Stimulated activated CD8-positive, alpha-beta memory T cell treated with anti-CD3 and anti-CD28 coated beads, Interleukin-4, amount 100 ng/mL, for 1 hour (primary cell): ENCODE measurements around the gene SND1.

Source experiments
- DNase-seq, 2 donors: peaks; one replicate each; pipeline ENCODE4 v3.0.0-alpha.2; 2020; ENCODE audit warnings: low read depth in 2 of 2, low spot score in 1 of 2

The SND1 gene

DNA sequence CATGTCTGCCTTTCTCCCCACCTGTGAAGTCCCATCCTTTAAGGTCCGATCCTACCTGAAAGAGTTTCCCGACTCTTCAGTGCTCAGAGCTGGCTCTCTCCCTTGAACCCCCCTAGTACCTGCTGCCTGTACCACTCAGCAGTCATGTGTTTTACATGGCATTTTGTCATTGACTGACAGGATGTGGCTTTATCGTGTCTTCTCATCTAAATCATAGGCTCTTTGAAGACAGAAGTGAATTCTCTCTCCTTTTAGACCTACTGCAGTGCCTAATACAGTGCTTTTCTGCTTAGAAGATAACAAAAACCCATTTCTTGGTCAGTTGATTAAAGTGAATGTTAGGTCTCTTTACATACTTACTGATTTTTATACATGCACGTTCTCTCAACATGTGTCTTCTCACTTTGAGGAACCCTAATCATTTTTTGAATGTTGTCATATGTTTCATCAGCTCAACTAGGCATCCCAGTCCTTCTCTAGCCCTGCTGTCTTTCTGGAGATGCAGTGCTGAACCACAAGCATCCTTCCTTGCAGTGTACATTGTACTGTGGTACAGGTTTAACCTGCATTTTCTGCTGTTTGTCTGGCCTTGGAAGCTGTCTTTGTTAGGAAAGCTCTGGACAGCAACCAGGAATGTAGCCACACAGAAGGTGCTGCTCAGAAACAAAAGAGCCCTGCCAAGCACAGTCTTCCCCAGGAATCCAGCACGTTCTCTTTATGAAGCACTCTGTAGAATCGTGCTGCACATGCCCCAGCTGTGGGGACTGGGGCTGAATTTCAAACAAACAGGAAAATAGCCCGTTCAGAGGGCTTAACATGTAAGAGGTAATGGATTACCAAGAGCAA lies 407.4 kb downstream of the SND1 start:
- DNase-seq: no peak

GRCh38 chr7:128060018-128060417 lies 408.0 kb downstream of the SND1 start:
- no peak for DNase-seq

GRCh38 chr7:128063088-128063487 lies 411.1 kb downstream of the SND1 start:
- no peak for DNase-seq

DNA sequence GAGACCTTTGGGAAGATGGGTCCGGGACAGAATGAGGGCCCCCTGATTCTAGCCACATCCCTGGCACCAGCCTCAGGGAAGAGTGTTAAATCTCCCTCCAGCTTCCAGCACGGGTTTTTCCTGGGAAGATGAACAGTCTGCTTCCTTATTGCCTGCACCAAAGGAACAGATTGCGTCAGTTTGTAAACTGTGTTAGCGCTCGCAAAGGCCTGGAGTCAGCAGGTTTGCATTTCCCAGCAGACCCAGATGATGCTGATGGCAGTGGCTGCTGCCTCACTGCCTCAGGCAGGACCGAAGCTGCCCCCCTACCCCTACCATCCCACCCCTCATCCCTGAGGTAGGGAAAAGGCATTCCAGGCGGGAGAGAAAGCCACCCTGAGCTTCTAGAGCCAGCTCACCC lies 413.9 kb downstream of the SND1 start:
- no peak for DNase-seq

DNA sequence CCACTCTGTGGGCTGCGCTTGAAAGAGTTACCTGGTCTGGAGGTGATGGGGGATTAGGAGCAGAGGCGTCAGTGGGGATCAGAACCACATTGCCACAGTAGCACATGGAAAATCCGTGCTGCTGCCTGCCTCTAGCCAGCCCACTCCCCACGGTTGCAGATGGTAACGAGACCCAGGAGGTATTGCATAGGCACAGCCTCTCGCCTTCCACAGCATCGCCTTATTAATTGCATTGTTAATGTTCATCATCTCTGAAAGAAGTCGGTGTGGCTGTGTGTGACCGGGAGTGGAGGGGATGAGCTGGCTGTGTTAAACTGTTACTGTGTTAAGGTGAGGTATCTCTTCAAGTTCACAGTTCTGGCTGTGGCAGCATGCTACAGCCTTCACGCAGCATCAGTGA lies 414.4 kb downstream of the SND1 start:
- DNase-seq: no peak

DNA sequence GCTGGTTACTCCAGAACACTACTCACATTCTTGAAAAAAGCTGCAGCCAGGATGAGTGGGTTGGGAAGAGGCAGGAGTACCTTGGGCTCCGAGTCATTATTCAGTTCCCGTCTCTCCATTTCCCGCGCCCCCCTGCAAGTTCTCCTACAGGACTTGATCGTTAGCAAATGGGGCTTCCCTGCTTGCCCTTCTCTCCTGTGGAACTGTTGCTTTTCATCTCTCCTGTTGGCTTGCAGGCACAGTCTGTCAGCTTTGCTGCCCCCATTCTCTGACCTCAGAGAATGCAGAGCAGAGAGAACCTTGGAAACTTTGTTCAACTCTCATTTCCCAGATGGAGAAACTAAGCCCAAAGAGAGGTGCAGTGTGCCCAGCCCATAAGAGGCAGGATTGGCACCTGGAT lies 414.9 kb downstream of the SND1 start:
- DNase-seq: no peak

- no peak for DNase-seq
These were observed 416.0 kb downstream of the SND1 start for GRCh38 chr7:128067983-128068382.

DNA sequence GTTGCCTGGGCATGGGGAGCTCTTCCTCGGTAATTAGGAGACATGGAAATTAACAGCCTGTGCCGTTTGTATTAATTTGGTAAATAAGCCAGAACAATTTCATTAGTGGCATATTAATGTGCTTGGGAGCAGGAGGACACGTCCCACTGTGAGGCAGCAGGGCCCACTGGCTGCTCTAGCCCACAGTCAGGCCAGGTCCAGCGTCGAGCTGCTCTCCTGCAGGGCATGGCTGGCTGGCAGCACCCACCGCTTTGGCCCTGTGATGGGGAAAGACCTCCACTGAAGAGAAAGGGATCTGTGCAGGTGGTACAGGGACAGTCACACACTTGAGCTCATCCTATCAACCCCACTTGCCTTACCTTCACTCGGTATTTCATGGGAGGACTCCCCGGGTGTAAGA lies 416.8 kb downstream of the SND1 start:
- DNase-seq: no peak

- DNase-seq: no peak
These were observed 417.7 kb downstream of the SND1 start for GRCh38 chr7:128069373-128070364.

DNA sequence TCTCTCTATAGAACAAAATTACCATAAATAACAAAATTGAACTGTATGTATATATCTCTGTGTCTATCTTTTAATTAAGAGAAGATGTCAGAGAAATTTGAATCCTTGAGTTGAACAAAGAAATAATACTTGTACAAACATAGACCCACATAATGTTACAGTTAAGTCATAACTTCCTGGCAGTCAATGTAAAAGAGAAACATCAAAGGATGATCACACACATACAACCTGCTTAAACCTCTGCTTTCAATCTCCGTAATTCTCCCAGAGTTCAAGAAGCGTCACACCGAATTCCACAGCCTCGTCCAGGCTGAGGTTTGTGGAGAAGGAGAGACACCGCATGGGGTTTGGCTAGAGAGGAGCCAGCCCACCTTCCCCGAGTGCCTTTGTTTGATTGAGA lies 419.4 kb downstream of the SND1 start:
- no peak for DNase-seq

DNA sequence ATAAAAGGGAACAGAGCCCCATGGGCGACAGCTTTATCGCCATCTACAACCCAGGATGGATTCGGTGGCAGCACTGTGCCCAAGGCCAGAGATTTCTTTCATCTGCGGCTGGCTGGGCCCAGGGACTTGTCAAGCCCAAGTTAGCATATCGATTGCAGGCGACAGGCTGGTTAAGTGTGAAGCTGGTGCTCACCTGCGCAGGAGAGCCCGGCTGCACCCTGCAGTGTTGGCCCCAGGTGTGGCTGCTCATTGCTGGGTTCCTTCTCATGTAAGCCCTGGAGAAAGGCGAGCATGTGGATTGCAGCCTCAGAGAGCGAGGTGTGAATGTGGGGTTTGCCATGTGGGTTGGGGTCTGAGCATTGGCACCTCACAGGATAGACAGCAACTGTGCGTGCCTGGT lies 419.8 kb downstream of the SND1 start:
- DNase-seq: no peak

DNA sequence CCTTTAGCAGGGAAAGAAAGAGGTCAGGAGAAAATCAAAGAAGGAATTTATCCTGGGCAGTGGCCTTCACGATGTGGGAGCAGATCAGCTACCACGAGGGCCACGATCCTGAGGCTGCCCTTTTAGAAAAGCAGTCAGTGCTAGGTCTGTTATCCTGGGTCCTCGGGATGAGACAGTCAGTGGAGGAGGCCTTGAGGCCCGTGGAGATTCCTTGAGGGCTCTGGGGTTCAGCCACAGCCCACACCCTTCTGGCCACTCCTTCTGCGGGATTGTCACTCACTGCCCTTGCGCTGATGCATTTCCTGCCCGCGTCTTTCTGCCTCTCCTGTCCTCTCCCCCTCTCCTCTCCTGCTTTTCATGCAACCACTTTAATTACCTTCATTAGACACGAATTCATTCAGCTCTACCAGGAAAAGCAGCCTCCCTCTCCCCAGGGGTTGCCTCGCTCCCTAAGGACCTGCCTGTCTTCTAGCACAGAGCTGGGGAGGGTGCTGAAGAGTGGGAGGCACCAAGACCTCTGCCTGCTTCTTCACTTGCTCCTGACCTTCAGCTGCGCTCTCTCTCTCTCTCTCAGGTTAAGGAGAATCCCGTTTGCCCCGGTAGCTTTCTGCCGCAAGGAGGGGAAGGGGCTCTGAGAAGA lies 421.8 kb downstream of the SND1 start:
- no peak for DNase-seq

- no peak for DNase-seq
These were observed 422.3 kb downstream of the SND1 start for GRCh38 chr7:128074336-128074735.

DNA sequence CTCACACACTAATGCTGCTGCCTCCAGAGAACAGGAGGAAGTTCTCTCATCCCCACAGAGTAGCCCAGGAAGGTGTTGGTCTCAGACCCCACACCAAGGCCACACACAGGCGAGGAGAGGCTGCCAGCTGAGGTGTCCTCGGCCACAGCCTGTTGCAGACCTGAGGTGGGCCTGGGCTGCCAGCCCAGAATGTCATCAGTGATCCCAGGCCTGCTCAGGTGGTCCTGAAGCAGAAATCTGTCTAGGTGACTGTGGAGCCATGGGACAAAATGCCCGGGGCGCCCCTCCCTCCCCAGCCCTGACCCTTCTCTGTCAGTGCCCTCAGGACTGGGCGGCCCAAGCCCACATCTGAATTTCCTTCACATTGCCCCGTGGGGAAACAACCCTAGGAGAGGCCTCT lies 422.7 kb downstream of the SND1 start:
- DNase-seq: no peak

DNA sequence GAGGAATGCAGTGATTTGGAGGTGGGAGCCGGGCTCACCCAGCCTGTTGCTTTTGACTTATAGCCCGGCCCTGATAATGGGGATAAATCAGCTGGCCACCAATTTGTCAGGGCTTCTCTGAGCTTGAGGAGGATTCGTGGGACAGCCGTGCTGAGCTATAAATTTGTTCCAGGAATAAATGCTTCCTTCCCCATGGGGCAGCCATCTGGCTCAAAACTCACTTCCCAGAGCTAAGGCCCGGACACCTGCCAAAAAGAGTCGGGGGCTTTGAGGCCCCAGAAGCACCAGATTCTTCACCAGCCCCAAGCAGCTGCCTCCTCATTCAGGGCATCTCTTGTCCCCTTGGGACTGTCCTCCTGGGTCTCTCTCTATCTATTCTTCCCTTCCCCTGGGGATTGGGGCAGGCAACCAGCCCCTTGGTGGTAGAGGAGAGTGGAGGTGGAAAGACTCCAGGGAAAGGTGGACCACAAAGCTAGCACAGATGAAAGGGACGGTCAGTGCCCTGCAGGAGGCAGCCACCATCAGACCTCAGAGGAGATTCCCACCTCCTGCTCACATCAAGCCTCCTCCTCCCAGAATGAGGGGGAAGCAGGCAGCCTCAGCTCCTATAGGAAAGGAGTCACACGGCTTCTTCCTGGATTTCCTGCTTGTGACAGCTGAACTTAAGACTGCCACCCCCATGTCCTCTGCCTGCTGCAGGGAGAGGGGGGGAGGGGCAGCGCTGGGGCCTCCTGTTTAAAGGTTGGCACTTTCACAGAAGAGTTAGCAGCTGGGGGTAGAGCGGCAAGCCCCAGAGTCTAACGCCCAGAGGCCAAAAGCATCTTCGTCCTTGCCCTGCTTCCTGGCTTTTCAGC lies 423.5 kb downstream of the SND1 start:
- no peak for DNase-seq

DNA sequence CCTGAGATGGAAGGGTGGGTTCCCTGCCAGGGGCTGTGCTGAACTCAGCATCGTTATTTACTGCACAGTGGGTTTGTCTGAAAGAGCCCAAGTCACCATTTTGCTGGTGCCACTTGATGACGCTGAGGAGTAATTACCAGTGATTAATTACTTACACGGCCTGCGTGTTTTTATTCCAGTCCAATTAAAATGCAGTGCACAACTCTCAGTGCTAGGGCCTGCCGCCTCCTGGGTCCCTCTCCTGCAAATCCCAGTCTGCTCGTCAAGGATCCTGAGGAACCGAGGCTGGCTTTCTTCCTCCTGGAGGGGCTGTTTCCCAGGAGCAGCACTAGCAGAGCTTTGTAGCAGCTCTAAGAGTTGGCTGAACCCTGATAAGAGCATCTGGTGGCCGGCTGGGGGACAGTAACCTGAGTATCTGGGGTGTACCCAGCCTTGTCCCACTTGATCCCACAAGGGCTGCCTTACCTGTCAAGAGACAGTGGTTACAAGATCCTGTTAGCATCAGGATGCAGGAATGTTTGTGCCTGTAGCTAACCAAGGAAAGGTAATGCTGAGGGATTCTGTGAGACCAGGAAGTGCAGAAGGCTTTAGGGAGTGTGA lies 424.3 kb downstream of the SND1 start:
- DNase-seq: no peak

- DNase-seq: no peak
These were observed 424.8 kb downstream of the SND1 start for GRCh38 chr7:128076796-128077271.

DNA sequence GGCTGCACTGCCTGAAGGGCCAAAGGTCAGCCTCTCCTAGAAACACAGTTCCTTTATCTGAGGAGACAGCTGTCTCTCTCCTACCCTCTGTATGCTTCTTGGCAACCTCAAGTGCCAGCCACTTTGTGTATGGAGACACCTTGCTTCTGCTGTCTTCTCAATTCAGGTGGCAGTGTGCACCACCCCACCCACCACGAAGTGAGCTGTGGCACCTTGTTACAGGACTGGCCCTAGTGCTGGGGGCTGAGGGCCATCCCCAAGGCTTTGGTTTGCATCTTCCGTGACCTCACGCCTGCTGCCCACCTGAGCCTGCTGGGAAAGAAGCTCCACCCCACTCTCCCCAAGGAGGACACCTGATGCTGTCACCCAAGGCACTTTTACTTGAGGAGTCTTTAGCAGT lies 426.3 kb downstream of the SND1 start:
- DNase-seq: no peak

DNA sequence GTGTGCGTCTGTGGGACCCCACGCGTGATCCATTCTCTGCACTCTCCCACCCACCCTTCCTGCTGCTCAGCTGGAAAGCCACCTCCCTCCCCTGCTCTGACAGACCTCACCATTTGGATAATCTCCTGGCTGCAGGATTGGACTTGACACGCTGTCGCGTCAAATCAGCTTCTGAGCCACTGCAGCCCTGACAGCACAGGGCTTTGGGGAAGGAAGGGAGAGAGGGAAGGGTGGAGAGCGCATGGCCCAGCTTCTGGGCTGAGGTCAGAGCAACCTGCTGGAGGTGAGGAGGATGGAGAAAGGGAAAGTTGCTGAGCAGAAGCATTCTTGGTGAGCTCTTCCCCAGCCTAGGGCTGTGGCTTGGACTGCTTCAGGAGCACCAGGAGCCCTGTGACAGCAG lies 428.2 kb downstream of the SND1 start:
- no peak for DNase-seq

DNA sequence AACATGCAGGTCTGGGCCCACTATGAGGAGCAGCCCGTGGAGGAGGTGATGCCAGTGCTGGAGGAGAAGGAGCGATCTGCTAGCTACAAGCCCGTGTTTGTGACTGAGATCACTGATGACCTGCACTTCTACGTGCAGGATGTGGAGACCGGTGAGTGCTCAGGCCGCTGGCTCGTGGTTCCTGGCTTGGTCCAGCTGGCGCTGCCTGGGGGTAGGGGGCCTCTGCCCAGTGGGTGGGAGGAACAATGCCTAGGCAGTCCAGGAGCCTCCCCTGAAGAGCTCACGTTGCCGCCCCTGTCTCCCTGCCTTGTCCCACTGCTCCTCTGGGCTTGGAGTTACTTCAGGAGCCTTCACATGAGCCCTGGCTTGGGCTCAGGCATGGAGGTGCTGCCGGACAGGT lies 429.4 kb downstream of the SND1 start:
- no peak for DNase-seq
